ENCODE data around the gene JMJD7.

JMJD7 gene

DNA sequence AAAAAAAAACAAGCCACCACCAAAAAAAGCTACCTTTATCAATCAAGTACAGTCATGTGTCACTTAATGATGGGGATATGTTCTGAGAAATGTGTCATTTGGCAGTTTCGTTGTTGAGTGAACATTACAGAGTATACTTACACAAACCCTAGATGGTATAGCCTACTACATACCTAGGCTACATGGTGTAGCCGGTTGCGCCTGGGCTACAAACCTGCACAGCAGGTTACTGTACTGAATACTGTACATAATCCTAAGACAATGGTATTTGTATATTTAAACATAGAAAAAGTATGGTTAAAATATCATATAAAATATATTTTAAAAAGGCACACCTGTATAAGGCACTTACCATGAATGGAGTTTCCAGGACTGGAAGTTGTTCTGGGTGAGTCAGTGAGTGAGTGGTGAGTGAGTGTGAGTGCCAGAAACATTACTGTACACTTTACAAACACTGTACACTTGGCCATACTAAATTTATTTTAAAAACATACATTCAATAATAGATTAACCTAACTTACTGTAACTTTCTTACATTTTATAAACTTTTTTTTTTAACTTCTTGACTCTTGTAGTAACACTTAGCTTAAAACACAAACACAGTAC is 25.9 kb upstream of the JMJD7 start:
- no peak for DNase-seq

DNA sequence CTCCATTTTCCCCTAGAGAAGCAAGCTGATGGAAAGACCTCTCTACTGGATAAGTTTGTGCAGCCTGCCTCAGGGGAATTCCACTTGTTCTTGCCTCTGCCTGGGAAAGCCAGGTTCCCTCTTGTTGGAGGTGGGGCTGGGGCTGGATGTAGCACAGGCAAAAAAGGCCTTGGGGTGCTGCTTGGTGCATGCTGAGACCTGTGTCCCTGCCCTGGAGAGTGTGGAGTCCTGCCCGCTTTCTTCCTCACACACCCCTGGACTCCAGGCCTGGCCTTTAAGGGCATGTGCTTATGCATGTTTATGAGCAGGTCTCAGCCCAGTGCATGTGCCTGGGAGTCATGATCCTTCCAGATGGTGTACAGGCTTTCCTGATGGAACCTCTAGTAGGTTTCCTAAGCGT is 23.5 kb upstream of the JMJD7 start:
- DNase-seq, result no peak

DNA sequence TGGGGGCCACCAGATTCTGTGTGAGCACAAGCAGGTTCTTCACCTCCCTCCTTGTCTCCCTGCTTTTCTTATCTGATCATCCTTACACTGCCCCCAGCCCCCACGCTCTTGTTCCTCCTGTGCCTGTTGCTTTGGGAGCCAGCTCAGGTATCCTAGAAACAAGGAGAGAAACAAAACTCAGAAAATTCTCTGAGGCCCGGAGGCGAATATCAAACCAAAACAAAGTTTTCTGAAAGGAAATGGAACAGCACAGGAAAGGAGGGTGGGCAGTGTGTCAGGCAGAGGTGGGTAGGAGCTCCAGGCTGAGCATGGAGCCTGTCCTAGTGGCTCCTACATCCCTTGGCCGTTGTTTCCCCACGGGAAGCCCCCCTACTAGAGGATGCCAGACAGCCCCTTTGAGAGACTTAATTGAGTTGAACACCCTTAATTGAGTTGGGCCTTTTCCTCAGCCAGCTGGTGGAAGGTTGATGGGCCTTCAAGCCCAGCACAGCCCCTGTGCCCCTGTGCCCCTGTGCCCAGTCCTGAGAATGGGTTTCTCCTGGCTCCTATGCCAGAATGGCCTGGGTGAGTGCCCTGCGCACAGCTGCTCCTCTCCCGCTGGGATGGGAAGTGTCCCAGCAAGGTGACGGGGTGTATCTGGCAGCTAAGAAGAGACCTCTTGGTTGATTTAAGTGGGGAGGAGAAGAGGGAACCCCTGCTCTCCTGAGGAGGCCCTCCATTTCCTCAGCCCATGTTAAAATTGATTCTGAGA is 22.8 kb upstream of the JMJD7 start:
- DNase-seq, result no peak

DNA sequence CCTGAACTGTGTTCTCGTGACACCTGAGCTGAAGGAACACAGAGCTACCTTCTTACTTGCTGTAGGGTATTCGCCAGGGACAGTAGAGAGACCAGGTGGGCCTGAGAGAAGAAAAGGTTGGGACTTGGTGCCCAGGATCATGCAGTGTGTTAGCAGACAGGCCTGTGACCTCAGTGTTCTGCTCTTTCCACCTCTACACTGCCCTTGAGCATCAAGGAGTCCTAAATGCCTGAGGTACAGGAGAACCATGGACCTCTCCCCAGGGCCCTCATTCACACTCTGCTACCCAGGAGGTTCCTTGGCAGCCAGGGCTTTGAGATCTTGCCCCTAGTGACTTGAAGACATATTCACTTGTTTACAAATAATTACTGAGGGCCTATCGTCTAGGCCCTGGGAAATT is 22.2 kb upstream of the JMJD7 start:
- DNase-seq, result no peak

DNA sequence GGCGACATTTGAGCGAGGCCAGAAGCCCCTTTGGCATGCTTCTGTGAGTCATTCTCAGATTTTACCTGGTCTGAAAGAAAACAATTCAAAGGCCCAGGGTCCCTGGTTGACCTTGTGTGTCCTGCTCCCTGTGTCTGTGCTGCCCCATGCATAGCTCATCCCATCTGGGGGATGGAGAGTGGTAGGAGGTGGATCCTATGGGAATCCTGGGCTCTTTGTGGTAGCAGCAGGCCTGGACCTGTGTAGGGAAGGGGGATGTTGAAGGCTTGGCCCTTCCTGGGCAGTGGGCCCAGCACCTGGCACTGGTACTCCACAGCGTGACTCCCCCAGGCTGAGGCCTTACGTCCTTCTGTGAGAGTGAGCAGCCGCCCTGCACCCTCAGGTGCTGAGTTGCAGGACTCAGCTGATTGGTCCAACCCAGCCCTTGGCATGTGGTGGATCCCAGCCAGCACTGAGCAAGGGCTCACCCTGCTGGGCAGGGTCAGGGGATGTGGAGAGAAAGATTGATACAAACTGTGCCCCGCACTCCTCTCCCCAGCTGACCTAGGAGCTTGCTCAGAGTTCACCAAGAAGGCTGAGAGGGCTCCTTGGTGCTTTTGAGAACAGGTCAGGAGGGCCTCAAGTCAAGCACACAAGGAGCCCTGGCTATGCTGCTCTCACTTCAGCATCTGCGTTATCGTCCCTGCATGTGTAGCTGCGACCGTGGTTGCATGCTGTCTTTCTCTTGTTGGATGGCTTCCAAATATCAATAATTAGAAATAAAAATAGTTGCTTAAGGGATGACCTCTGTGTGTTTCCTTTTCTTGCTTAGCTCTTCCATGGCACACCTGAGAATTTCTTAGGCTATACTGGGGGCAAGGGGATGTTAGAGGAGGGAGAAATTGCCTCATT is 21.4 kb upstream of the JMJD7 start:
- no peak for DNase-seq

DNA sequence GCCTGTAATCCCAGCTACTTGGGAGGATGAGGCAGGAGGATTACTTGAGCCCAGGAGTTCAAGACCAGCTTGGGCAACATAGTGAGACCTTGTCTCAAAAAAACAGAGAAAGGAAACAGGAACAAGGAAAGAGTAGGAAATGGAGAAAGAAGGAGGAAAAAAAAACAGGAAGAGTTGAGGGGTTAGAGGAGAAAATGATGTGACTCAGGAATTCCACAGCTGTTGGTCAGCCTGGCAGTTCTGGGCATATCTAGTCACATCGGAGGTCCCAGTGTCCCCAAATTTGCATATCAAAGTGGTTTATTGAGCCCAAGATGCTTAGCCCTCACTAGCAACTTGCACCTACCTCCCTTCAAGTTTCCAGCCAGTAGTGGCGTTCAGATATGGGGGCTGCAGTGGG is 18.8 kb upstream of the JMJD7 start:
- no peak for DNase-seq

DNA sequence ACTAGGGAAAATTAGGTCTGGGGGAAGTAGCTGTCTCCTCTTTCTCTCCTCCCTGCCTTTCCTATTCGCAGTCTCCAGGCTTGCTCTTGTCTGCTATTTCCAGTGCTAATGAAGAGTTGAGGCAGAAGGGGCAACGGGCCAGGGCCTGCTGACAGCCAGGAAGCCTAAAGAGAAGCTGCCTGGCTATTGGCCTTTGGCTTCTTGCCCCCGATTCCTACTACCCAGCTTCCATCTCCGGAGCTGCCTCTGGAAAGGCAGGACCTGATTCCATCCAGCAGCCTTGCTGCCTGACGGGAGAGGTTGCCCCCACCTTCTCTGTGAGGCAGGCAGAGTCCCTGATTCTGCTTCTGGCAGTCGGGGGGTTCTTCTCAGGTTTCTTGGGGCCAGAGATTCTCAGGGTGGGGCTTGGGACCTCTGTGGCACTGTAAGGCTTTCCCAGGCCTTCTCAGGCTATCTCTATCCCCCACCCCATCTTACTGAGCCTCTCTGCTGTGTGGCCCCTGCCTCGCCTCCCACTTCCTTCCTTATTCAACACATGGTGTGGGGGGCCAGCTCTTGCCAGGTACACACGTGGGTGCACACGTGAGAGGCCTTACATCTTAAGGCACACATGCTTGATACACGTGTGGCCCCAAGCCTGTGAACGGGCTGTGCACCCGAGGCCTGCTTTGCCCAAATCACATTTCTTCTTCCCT is 18.2 kb upstream of the JMJD7 start:
- no peak for DNase-seq

DNA sequence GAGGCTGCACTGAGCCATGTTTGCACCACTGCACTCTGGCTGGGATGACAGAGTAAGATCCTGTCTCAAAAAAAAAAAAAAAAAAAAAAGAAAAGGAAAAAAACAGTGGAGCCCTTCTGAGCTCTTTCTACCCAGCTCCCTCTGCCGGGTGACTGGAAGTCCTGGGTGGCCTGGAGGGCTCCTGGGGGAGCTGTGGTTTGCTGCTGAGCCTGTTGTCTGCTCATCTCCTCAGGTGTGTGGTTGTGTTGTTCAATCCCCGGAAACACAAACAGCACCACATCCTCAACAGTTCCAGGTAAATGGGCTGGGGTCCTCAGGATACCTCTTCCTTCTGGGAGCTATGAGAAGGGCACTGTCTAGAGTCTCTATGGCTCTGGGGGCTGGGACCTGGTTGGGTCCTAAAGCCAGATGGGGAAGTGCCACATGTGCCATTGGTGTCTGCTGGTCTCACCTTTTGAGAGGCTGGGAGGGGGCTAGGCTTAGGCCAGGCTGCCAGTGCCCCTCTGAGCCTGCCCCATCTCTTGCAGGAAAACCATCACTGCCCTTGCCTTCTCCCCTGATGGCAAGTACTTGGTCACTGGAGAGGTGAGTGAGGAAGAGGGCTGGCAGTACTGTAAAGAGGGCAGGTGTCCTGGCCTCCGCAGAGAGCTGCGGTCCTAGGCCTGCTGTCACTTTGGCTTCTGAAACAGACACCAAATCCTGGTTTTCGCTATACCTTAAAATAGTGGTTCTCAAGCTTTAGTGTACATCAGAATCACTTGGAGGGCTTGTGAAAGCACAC is 17.1 kb upstream of the JMJD7 start:
- DNase-seq, result no peak

DNA sequence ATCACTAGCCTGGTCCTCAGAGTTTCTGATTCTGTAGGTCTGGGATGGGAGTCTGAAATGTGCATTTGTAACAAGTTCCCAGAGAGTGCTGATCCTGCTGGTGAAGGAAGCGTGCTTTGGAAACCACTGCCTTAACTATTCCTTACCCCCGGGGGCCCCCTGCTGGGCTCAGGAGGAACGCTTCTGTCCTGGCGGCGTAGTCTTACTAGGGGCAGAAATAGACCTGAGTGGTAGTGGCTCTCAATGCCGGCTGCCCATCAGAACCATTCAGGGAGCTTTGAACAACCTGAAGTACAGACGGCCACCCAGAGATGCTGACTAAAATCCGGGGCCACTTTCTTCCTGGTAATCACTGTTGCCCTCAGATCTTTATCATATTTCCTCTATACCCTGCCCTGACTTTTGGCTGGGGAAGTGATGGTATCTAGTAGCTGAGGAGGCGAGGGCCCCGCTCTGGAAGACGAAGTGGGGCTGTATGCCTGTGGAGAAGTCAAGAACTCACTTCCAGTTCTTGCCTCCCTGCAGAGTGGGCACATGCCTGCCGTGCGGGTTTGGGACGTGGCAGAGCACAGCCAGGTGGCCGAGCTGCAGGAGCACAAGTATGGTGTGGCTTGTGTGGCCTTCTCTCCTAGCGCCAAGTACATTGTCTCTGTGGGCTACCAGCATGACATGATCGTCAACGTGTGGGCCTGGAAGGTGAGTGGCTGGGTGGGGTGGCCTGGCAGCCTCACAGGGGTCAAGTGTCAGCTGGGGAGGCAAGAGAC is 16.3 kb upstream of the JMJD7 start:
- peak; percentile 36 for DNase-seq

DNA sequence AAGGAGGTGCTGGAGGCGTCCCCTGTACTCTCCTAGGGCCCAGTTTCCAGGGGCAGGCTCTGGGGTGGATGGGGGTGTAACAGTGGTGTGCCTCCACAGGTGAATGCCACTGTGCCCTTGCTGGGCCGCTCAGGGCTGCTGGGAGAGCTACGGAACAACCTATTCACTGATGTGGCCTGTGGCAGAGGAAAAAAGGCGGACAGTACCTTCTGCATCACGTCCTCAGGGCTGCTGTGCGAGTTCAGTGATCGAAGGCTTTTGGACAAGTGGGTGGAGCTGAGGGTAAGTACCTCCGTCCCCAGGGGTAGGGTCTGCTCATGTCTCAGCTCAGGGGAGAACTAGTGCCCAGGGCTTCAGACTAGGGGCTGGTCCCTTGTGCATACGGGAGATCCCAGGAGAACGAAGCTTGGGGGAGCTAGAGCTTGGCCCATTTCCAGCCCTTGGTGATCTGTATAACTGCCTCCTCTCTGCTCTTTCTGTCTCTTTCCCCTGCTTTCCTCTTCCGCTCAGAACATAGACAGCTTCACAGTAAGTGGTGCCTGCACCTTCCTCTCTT is 15.0 kb upstream of the JMJD7 start:
- no peak for DNase-seq

DNA sequence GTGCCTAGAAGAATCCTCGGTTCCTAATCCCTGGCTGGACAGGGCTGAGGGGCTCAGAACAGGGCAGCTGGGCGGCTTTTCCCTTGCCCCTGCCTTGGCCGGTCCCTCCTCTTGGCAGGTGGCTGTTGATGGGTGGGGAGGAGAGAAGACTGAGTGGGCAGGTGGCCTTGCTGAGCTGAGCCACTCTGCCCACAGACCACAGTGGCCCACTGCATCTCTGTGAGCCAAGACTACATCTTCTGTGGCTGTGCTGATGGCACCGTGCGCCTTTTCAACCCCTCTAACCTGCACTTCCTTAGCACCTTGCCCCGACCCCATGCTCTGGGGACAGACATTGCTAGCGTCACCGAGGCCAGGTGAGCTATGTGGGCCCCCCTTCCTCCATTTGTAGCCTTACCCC is 14.5 kb upstream of the JMJD7 start:
- no peak for DNase-seq

DNA sequence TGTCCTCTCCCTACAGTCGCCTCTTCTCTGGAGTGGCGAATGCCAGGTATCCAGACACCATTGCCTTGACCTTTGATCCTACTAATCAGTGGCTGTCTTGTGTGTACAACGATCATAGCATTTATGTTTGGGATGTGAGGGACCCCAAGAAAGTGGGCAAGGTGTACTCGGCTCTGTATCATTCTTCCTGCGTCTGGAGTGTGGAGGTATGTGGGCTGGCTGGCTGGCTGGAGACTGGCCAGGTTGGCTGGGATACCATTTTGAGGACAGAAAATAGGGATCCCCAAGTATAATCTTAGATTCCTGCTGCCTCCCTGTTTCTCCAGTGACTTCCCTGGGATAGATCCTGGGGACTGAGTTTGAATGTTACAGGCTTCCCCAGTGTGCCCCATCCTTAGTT is 13.4 kb upstream of the JMJD7 start:
- no peak for DNase-seq

DNA sequence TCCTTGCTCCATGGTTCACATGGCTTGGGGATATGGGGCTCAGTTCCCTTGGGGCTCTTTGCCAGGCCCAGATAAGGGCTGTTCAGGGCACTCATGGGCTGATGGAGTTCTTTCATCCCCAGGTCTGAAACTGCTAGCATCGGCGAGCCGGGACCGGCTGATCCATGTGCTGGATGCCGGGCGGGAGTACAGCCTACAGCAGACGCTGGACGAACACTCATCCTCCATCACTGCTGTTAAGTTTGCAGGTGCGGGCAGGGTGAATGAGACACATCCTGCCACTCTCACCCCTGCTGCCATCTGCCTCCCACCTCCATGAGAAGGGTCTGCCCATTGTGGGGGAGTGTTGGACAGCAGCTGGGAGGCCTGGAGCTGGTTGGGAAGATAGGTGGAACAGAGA is 11.1 kb upstream of the JMJD7 start:
- no peak for DNase-seq

DNA sequence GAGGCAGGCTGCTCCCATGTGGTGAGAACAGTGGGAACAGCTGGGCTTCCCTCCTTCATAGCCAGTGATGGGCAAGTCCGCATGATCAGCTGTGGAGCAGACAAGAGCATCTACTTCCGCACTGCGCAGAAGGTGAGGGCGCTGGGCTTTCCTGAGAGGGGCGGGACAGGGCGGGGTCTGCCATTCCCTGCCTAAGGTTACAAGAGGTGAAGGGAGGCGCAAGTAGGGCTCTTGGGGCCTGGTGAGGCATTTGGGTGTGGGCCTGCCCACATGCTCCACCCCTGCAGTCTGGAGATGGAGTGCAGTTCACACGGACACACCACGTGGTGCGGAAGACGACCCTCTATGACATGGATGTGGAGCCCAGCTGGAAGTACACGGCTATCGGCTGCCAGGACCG is 10.6 kb upstream of the JMJD7 start:
- DNase-seq, result no peak

DNA sequence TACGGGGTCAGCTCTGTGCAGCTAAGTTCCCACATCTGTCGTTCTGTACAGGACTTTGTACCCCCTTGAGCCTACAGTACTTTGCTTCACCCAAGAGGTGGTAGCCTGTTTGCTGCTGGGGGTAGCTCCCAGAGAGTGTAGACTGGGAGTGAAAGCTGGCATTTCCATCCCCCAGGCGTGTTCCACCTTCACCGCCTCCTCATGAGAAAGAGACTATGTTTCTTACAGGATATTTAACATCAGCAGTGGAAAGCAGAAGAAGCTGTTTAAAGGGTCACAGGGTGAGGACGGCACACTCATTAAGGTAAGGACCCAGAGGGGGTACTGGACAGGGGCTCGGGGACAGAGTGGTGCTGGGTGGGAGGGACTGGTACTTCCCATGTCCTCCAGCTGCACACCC is 10.1 kb upstream of the JMJD7 start:
- no peak for DNase-seq

DNA sequence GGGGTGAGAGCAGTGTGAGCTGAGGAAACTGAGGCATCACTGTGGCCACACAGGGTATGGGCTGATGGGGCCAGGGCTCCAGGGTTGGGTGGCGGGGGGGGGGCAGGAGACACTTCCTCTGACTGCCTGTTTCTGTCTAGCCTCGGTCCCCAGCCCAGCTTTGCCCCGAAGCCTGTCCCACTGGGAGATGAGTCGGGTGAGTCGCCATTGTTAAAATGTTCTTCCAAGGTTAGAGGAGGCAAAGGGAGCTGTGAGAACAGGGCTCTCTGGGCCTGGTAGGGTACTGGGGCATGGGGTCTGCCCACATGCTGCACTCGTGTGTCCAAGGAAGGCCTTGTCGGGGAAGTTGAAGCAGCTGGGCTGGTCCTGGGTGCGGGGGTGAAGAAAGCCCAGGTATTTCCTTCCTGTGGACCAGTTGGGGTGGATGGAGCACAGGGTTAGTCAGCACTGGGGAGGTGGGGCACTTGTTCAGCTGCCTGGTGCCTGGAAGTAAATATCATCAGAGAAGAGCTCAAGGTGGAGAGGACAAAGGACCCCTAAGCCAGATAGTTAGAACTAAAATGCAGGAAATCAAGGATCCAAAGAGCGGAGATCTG is 8.3 kb upstream of the JMJD7 start:
- DNase-seq, result no peak

DNA sequence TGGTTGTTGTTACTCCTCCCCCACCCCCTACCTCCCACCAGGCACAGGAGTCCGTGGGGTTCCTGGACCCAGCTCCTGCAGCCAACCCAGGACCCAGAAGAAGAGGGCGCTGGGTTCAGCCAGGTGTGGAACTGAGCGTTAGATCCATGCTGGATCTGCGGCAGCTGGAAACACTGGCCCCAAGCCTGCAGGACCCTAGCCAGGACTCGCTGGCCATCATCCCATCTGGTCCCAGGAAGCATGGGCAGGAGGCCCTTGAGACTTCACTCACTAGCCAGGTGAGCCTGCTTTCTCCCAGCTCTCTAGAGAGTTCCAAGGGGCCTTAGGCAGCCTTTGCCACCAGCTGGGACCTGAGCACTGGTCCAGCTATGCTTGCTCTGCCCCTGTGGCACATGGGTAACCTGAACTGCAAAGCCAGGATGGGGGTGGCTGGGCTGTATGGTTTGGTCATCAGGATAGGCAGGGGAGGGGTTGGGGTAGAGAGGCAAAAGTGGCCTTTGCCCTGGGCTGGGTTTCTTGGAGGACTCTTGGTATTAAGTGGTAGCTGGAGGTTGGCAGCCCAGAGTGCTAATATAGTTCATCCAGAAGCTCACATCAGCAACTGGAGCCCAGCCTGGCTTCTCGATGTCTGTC is 7.0 kb upstream of the JMJD7 start:
- DNase-seq, result no peak

DNA sequence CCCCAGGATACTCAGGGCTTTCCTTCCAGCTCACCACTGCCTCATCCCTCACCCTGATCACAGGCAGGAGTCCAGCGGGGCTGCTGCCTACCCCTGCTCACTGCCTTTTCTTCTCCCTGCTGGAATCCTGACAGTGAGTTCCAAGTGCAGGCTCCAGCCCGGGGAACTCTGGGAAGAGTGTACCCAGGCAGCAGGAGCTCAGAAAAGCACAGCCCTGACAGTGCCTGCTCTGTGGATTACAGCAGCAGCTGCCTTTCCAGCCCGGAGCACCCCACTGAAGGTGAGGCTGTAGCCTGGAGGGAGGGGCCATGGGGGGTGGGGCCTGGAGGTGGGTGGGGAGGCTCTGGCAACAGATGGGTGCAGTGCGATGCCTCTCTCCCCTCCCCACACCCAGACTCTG is 6.1 kb upstream of the JMJD7 start:
- DNase-seq, result no peak

DNA sequence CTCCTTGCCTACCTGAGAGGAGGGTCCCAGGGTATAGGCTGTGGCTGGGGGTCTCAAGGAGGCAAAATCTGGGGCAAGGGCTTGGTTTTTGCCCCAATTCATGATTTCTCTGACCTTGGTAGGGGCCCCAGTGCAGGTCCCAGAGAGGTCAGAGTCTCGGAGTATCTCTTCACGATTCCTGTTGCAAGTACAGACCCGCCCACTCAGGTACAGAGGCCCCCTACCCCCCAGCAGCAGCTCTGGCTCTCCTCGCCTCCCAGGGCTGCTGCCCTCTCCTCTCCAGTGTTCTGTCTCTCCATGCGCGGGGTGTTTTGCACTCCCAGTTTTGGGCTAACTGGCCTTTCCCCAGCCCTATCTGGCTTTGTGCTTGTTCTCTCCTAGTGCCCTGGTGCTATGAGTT is 5.4 kb upstream of the JMJD7 start:
- DNase-seq, result no peak

DNA sequence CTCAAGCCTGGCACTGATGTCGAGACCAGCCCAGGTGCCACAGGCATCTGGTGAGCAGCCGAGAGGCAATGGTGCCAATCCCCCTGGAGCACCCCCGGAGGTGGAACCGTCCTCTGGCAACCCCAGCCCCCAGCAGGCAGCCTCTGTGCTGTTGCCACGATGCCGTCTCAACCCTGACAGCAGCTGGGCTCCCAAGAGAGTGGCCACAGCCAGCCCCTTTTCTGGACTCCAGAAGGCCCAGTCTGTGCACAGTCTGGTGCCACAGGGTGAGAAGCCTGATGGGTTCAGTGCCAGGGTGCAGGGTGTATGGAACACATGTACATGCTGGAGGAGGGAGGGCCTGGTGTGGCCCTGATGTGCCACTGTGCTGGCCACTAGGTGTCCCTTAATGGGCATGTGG is 4.9 kb upstream of the JMJD7 start:
- DNase-seq, result no peak

DNA sequence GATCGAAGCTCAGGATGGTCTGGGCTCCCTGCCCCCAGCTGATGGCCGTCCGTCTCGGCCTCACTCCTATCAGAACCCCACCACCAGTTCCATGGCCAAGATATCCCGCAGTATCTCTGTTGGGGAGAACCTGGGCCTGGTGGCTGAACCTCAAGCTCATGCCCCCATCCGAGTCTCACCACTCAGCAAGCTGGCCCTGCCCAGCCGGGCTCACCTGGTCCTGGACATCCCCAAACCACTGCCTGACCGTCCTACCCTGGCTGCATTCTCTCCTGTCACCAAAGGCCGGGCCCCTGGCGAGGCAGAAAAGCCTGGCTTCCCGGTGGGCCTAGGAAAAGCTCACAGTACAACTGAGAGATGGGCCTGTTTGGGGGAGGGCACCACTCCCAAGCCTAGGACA is 4.4 kb upstream of the JMJD7 start:
- no peak for DNase-seq

Measured in NCI-H2107 (cell line).